Liver (tissue), 3 donors: ENCODE data around the gene INO80.

ENCODE experiments used
- EGR1 ChIP-seq, 2 donors: IDR thresholded peaks; 2 replicates each; pipeline ENCODE4 v1.6.1; 2016 to 2018; ENCODE audit warnings: antibody characterized with exemption in 2 of 2, low read depth in 2 of 2
- FOXA1 ChIP-seq: IDR thresholded peaks from 2 replicates; pipeline ENCODE4 v1.6.1; 2016; ENCODE audit warnings: antibody characterized with exemption
- FOXA2 ChIP-seq: IDR thresholded peaks from 2 replicates; pipeline ENCODE4 v1.6.1; 2016; ENCODE audit warnings: antibody characterized with exemption
- GABPA ChIP-seq, 2 donors: IDR thresholded peaks in 1 of 2; conservative IDR thresholded peaks in 1 of 2; 2 replicates each; pipeline ENCODE4 v1.6.1; 2016; ENCODE audit warnings: antibody characterized with exemption in 2 of 2, mild to moderate bottlenecking in 1 of 2, moderate library complexity in 1 of 2
- RAD21 ChIP-seq, 2 donors: IDR thresholded peaks; 2 replicates each; pipeline ENCODE4 v1.6.1; 2016; ENCODE audit warnings: antibody characterized with exemption in 2 of 2, mild to moderate bottlenecking in 2 of 2
- SP1 ChIP-seq: IDR thresholded peaks from 2 replicates; pipeline ENCODE4 v1.6.1; 2018; ENCODE audit warnings: antibody characterized with exemption, mild to moderate bottlenecking
- TAF1 ChIP-seq: conservative IDR thresholded peaks from 2 replicates; pipeline ENCODE4 v1.6.1; 2016; ENCODE audit warnings: antibody characterized with exemption, mild to moderate bottlenecking
- YY1 ChIP-seq: IDR thresholded peaks from 2 replicates; pipeline ENCODE4 v1.6.1; 2016; ENCODE audit warnings: antibody characterized with exemption, mild to moderate bottlenecking
- TF ChIP-seq, protein P1 (sequence below): IDR thresholded peaks from 2 replicates; pipeline ENCODE4 v1.6.1; 2016; ENCODE audit warnings: antibody characterized with exemption
- TF ChIP-seq, protein P2 (sequence below): fragments of 150-350 bp; IDR thresholded peaks from 2 replicates; pipeline ENCODE4 v1.5.1; 2017; ENCODE audit warnings: improper control_type of control experiment, low read depth, low read length; ENCODE audit not compliant: missing input control
- TF ChIP-seq, protein P3 (sequence below): IDR thresholded peaks from 2 replicates; pipeline ENCODE4 v1.6.1; 2016; ENCODE audit warnings: antibody characterized with exemption
- TF ChIP-seq, protein P4 (sequence below): IDR thresholded peaks from 2 replicates; pipeline ENCODE4 v1.6.1; 2016; ENCODE audit warnings: antibody characterized with exemption, mild to moderate bottlenecking
- donor health status: healthy.
- donor health status: healthy.

DNA sequence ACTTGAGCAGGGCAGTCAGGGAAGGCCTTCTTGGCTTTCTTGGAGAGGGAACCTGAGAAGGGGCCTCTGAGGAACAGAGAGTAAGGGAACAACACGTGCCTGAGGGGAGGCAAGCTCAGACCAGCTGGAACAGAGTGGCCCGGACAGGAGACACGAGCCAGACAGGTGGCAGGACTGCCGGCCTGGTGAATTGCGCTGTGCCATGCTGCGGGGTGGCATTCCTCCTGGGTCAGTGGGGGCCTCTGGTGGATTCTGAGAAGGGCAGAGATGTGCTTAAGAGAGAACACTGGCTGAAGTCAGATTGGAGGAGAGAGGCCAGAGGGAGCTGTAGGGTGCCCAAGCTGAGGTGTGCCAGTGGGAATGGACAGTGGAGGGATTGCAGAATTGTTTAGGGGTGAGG, 157.9 kb downstream of the INO80 start:
- TF ChIP-seq YY1: no peak
- TF ChIP-seq, protein P1, sequence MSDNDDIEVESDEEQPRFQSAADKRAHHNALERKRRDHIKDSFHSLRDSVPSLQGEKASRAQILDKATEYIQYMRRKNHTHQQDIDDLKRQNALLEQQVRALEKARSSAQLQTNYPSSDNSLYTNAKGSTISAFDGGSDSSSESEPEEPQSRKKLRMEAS: no peak
- TF ChIP-seq, protein P2, sequence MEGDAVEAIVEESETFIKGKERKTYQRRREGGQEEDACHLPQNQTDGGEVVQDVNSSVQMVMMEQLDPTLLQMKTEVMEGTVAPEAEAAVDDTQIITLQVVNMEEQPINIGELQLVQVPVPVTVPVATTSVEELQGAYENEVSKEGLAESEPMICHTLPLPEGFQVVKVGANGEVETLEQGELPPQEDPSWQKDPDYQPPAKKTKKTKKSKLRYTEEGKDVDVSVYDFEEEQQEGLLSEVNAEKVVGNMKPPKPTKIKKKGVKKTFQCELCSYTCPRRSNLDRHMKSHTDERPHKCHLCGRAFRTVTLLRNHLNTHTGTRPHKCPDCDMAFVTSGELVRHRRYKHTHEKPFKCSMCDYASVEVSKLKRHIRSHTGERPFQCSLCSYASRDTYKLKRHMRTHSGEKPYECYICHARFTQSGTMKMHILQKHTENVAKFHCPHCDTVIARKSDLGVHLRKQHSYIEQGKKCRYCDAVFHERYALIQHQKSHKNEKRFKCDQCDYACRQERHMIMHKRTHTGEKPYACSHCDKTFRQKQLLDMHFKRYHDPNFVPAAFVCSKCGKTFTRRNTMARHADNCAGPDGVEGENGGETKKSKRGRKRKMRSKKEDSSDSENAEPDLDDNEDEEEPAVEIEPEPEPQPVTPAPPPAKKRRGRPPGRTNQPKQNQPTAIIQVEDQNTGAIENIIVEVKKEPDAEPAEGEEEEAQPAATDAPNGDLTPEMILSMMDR: no peak
- TF ChIP-seq GABPA (IDR thresholded peaks at IDR 0.05 in 1 of 2, conservative IDR thresholded peaks at IDR 0.05 in 1 of 2): no peak
- TF ChIP-seq FOXA1: no peak
- TF ChIP-seq, protein P3, sequence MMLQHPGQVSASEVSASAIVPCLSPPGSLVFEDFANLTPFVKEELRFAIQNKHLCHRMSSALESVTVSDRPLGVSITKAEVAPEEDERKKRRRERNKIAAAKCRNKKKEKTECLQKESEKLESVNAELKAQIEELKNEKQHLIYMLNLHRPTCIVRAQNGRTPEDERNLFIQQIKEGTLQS: no peak
- no peak for TF ChIP-seq SP1
- TF ChIP-seq EGR1 (IDR thresholded peaks at IDR 0.05; ENCODE audit: low read depth in 2 of 2): no peak
- no peak for TF ChIP-seq RAD21 (IDR thresholded peaks at IDR 0.05)
- TF ChIP-seq, protein P4, sequence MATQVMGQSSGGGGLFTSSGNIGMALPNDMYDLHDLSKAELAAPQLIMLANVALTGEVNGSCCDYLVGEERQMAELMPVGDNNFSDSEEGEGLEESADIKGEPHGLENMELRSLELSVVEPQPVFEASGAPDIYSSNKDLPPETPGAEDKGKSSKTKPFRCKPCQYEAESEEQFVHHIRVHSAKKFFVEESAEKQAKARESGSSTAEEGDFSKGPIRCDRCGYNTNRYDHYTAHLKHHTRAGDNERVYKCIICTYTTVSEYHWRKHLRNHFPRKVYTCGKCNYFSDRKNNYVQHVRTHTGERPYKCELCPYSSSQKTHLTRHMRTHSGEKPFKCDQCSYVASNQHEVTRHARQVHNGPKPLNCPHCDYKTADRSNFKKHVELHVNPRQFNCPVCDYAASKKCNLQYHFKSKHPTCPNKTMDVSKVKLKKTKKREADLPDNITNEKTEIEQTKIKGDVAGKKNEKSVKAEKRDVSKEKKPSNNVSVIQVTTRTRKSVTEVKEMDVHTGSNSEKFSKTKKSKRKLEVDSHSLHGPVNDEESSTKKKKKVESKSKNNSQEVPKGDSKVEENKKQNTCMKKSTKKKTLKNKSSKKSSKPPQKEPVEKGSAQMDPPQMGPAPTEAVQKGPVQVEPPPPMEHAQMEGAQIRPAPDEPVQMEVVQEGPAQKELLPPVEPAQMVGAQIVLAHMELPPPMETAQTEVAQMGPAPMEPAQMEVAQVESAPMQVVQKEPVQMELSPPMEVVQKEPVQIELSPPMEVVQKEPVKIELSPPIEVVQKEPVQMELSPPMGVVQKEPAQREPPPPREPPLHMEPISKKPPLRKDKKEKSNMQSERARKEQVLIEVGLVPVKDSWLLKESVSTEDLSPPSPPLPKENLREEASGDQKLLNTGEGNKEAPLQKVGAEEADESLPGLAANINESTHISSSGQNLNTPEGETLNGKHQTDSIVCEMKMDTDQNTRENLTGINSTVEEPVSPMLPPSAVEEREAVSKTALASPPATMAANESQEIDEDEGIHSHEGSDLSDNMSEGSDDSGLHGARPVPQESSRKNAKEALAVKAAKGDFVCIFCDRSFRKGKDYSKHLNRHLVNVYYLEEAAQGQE: no peak
- no peak for TF ChIP-seq TAF1
- no peak for TF ChIP-seq FOXA2
